ENCODE measurements around the gene C17orf67.

- TF ChIP-seq CTCF (IDR thresholded peaks at IDR 0.05) (no peak), ZFX (IDR thresholded peaks at IDR 0.05; ENCODE audit: borderline replicate concordance) (no peak)
These were observed 48.1 kb upstream of the C17orf67 start for GRCh38 chr17:56881685-56882295.

All from 22Rv1 (cell line).